Duodenal mucosa (tissue), 2 donors: ENCODE results near the gene RHPN2.
A peak's percentile ranks its signal among the peaks of the same experiment; 100 is the strongest.

Source experiments
- H3K27ac ChIP-seq: one replicate; pipeline ENCODE4 v1.7.0; 2013; ENCODE audit warnings: low read depth, low read length
- H3K27me3 ChIP-seq, 2 donors: one replicate each; pipeline ENCODE4 v1.7.0; 2013; ENCODE audit warnings: low read length in 2 of 2, control low read depth in 1 of 2; ENCODE audit not compliant: insufficient read depth in 2 of 2, control insufficient read depth in 1 of 2
- H3K36me3 ChIP-seq, 2 donors: one replicate each; pipeline ENCODE4 v1.7.0; 2013; ENCODE audit warnings: low read length in 2 of 2, control low read depth in 1 of 2; ENCODE audit not compliant: insufficient read depth in 2 of 2, control insufficient read depth in 1 of 2
- H3K4me1 ChIP-seq, 2 donors: one replicate each; pipeline ENCODE4 v1.7.0; 2013; ENCODE audit warnings: low read length in 2 of 2, control low read depth in 1 of 2; ENCODE audit not compliant: insufficient read depth in 2 of 2, control insufficient read depth in 1 of 2
- H3K4me3 ChIP-seq, 2 donors: one replicate each; pipeline ENCODE4 v1.7.0; 2013; ENCODE audit warnings: low read length in 2 of 2, low read depth in 1 of 2
- H3K9ac ChIP-seq, 2 donors: one replicate each; pipeline ENCODE4 v1.7.0; 2013; ENCODE audit warnings: low read length in 2 of 2, low read depth in 1 of 2
- H3K9me3 ChIP-seq, 2 donors: one replicate each; pipeline ENCODE4 v1.7.0; 2013; ENCODE audit warnings: low read length in 2 of 2, control low read depth in 1 of 2; ENCODE audit not compliant: control insufficient read depth in 1 of 2

The RHPN2 gene

GRCh38 chr19:33064792-33065550, at the start of gene RHPN2:
Gene RHPN2 (minus strand): TSS chr19:33064888. CDS start chr19:33064852, 36 bp downstream.
- peaks cover 9 to 21% of the 10 kb centered on the region in 2 donors for H3K4me1 ChIP-seq
- H3K27ac ChIP-seq = peak within 1 kb of the TSS; percentile 75
- H3K9ac ChIP-seq = peak within 1 kb of the TSS; percentile 82 to 91
- peaks cover 0 to 3% of the 10 kb centered on the region in 2 donors for H3K27me3 ChIP-seq
- no peaks in the 10 kb centered on the region for H3K9me3 ChIP-seq
- no peaks in the 10 kb centered on the region for H3K36me3 ChIP-seq
- peak within 1 kb of the TSS; percentile 73 to 79 for H3K4me3 ChIP-seq

- Histone ChIP-seq H3K4me1 (no peaks in the 10 kb centered on the region), H3K27me3 (no peaks in the 10 kb centered on the region), H3K36me3 (peaks cover 39 to 71% of the 10 kb centered on the region in 2 donors), H3K4me3 (no peak overlapping the region), H3K9ac (no peak overlapping the region), H3K9me3 (no peaks in the 10 kb centered on the region), H3K27ac (no peak overlapping the region)
Observed at GRCh38 chr19:33114312-33114711, 49.6 kb upstream of the RHPN2 start.

GRCh38 chr19:33111587-33111986, 46.9 kb upstream of the RHPN2 start:
- H3K36me3 ChIP-seq = peaks cover 39 to 72% of the 10 kb centered on the region in 2 donors
- no peak overlapping the region for H3K27ac ChIP-seq
- no peak overlapping the region for H3K4me3 ChIP-seq
- no peak overlapping the region for H3K9ac ChIP-seq
- no peaks in the 10 kb centered on the region for H3K27me3 ChIP-seq
- no peaks in the 10 kb centered on the region for H3K4me1 ChIP-seq
- no peaks in the 10 kb centered on the region for H3K9me3 ChIP-seq

- Histone ChIP-seq H3K4me3 (no peak overlapping the region), H3K9ac (no peak overlapping the region), H3K36me3 (peaks cover 34 to 73% of the 10 kb centered on the region in 2 donors), H3K27ac (no peak overlapping the region), H3K4me1 (no peaks in the 10 kb centered on the region), H3K27me3 (no peaks in the 10 kb centered on the region), H3K9me3 (no peaks in the 10 kb centered on the region)
Observed at GRCh38 chr19:33110137-33110910, 45.6 kb upstream of the RHPN2 start.

GRCh38 chr19:33108161-33108560, 43.5 kb upstream of the RHPN2 start:
- Histone ChIP-seq H3K27ac (no peak overlapping the region), H3K4me1 (no peaks in the 10 kb centered on the region), H3K9me3 (no peaks in the 10 kb centered on the region), H3K4me3 (no peak overlapping the region), H3K36me3 (peaks cover 31 to 68% of the 10 kb centered on the region in 2 donors), H3K27me3 (no peaks in the 10 kb centered on the region), H3K9ac (no peak overlapping the region)

GRCh38 chr19:33102893-33103292, 38.2 kb upstream of the RHPN2 start:
- H3K27me3 ChIP-seq = no peaks in the 10 kb centered on the region
- no peak overlapping the region for H3K4me3 ChIP-seq
- H3K27ac ChIP-seq = no peak overlapping the region
- H3K9ac ChIP-seq = no peak overlapping the region
- H3K36me3 ChIP-seq = peaks cover 28 to 61% of the 10 kb centered on the region in 2 donors
- H3K4me1 ChIP-seq = peaks cover 0 to 9% of the 10 kb centered on the region in 2 donors
- no peaks in the 10 kb centered on the region for H3K9me3 ChIP-seq

- Histone ChIP-seq H3K9me3 (no peaks in the 10 kb centered on the region), H3K4me1 (peaks cover 0 to 9% of the 10 kb centered on the region in 2 donors), H3K9ac (no peak overlapping the region), H3K4me3 (no peak overlapping the region), H3K36me3 (peaks cover 32 to 54% of the 10 kb centered on the region in 2 donors), H3K27ac (peak overlapping the region; percentile 30), H3K27me3 (no peaks in the 10 kb centered on the region)
Observed at GRCh38 chr19:33100894-33101644, 36.4 kb upstream of the RHPN2 start.

- peaks cover 0 to 23% of the 10 kb centered on the region in 2 donors for H3K4me1 ChIP-seq
- no peak overlapping the region for H3K4me3 ChIP-seq
- H3K27me3 ChIP-seq = no peaks in the 10 kb centered on the region
- H3K27ac ChIP-seq = no peak overlapping the region
- H3K9ac ChIP-seq = no peak overlapping the region
- peaks cover 30 to 69% of the 10 kb centered on the region in 2 donors for H3K36me3 ChIP-seq
- H3K9me3 ChIP-seq = no peaks in the 10 kb centered on the region
Observed at GRCh38 chr19:33098055-33098534, 33.4 kb upstream of the RHPN2 start.

- no peaks in the 10 kb centered on the region for H3K27me3 ChIP-seq
- H3K4me3 ChIP-seq = no peak overlapping the region
- H3K9ac ChIP-seq = no peak overlapping the region
- peaks cover 0 to 22% of the 10 kb centered on the region in 2 donors for H3K4me1 ChIP-seq
- H3K36me3 ChIP-seq = peaks cover 24 to 70% of the 10 kb centered on the region in 2 donors
- no peak overlapping the region for H3K27ac ChIP-seq
- H3K9me3 ChIP-seq = no peaks in the 10 kb centered on the region
Observed at GRCh38 chr19:33096005-33096404, 31.3 kb upstream of the RHPN2 start.
